K562 (cell line): ENCODE data around the gene TMA7B.

Experiments
- CREB1 ChIP-seq, 2 experiments: sonication (generic) in 1 of 2; formaldehyde crosslinking in 1 of 2; IDR thresholded peaks; 2 replicates each; pipeline versions ENCODE4 v1.6.1 to v1.8.0; 2012 to 2022; ENCODE audit warnings: inconsistent platforms in 1 of 2, mild to moderate bottlenecking in 1 of 2, missing genetic modification reagents in 1 of 2, moderate library complexity in 1 of 2
- CTCF ChIP-seq, 3 experiments: IDR thresholded peaks in 2 of 3; conservative IDR thresholded peaks in 1 of 3; 2 replicates each; pipeline ENCODE4 v1.5.1; 2011 to 2012; ENCODE audit warnings: low read length in 3 of 3, mild to moderate bottlenecking in 3 of 3, control low read depth in 2 of 3, improper control_type of control experiment in 1 of 3, inconsistent platforms in 1 of 3, low read depth in 1 of 3, mixed read lengths in 1 of 3, moderate library complexity in 1 of 3; ENCODE audit not compliant: insufficient read depth in 2 of 3
- EHMT2 ChIP-seq: fragments of 450-650 bp; IDR thresholded peaks from 2 replicates; pipeline ENCODE4 v1.6.1; 2018; ENCODE audit warnings: antibody characterized with exemption
- GABPA ChIP-seq: fragments of 200-800 bp; sonication (Bioruptor generic); conservative IDR thresholded peaks from 2 replicates; pipeline ENCODE4 v1.6.1; 2016; ENCODE audit warnings: low read depth, missing genetic modification characterization, missing compliant biosample characterization
- HDAC3 ChIP-seq: fragments of 450-650 bp; IDR thresholded peaks from 2 replicates; pipeline ENCODE4 v1.6.1; 2018; ENCODE audit warnings: borderline replicate concordance, mild to moderate bottlenecking, moderate library complexity; ENCODE audit not compliant: partially characterized antibody
- HEY1 ChIP-seq: fragments of 250-450 bp; sonication (Bioruptor Pico); IDR thresholded peaks from 2 replicates; pipeline ENCODE4 v1.5.0; 2020; ENCODE audit warnings: mild to moderate bottlenecking, moderate library complexity, borderline replicate concordance
- MAFG ChIP-seq: fragments of 450-650 bp; conservative IDR thresholded peaks from 2 replicates; pipeline ENCODE4 v1.6.1; 2016; ENCODE audit warnings: missing genetic modification characterization, missing compliant biosample characterization
- RAD51 ChIP-seq: fragments of 450-650 bp; IDR thresholded peaks from 2 replicates; pipeline ENCODE4 v1.7.1; 2016; ENCODE audit warnings: low read depth, mild to moderate bottlenecking, borderline replicate concordance
- SREBF2 ChIP-seq: sonication (generic); formaldehyde crosslinking; IDR thresholded peaks from 2 replicates; pipeline ENCODE4 v1.4.0; 2020; ENCODE audit warnings: mild to moderate bottlenecking, missing genetic modification reagents
- ZNF449 ChIP-seq: fragments of 250-450 bp; sonication (Bioruptor Pico); IDR thresholded peaks from 2 replicates; pipeline ENCODE4 v1.8.0; 2022; ENCODE audit warnings: moderate library complexity, mild to moderate bottlenecking, inconsistent platforms

- TF ChIP-seq MAFG (tag) (no peak), ZNF449 (CRISPR knock-in tag) (no peak), CREB1 (IDR thresholded peaks at IDR 0.05) (no peak), CREB1 (CRISPR knock-in tag; IDR thresholded peaks at IDR 0.05) (no peak), SREBF2 (no peak), RAD51 (no peak), GABPA (tag) (no peak), CTCF (IDR thresholded peaks at IDR 0.05 in 2 of 3, conservative IDR thresholded peaks at IDR 0.05 in 1 of 3; ENCODE audit: insufficient read depth in 2 of 3, low read depth in 1 of 3, low read length in 3 of 3) (no peak), EHMT2 (no peak), HDAC3 (no peak), HEY1 (CRISPR knock-in tag) (no peak)
These were observed 33.9 kb downstream of the TMA7B start for GRCh38 chr22:39994041-39994565.
